ENCODE results near the gene IFNL1. TPM values are rescaled to one million over a fixed set of nuclear protein-coding genes. Genes with fewer than 3 reads are reported as not detected.

Gene IFNL1
- not detected for total RNA-seq

GRCh38 chr19:39296055-39296645 is at the start of gene IFNL1:
Gene IFNL1 (plus strand): TSS chr19:39296407. CDS start chr19:39296422, 15 bp downstream.
- H3K27ac ChIP-seq, result no peak within 1 kb of the TSS
- in situ Hi-C loops (cut with MboI; ENCODE audit: low pct_unique_long_range_greater_than_20kb in 2 of 9, low sequenced_read_pairs in 9 of 9, unreplicated experiment in 9 of 9), result no loop called here
- ATAC-seq (replicated peaks in 6 of 8), result no peak
- WGBS, 10 experiments, result 8 to 100% (median 53%) methylated on average over 1 to 8 of the region's 11 CpGs; no CpG with 5 or more reads in 1 of the 10 experiments
- no peaks in the 10 kb centered on the region for H3K4me1 ChIP-seq (replicated peaks in 1 of 2)
- no peak within 1 kb of the TSS for H3K4me3 ChIP-seq

- in situ Hi-C loops (cut with MboI; ENCODE audit: low pct_unique_long_range_greater_than_20kb in 2 of 9, low sequenced_read_pairs in 9 of 9, unreplicated experiment in 9 of 9), result no loop called here
- 20% methylated on average over 1 of the region's 42 CpGs; no CpG with 5 or more reads in 9 of the 10 experiments for WGBS, 10 experiments
- Histone ChIP-seq H3K27ac (no peak overlapping the region), H3K4me1 (replicated peaks in 1 of 2) (no peaks in the 10 kb centered on the region), H3K4me3 (peak overlapping the region in 2 of 5 donors; percentile 6 to 16)
- peak; percentile 19 to 83 (median 72) for ATAC-seq (replicated peaks in 6 of 8)
Measured at GRCh38 chr19:39246951-39247669, 49.1 kb upstream of the IFNL1 start.

DNA sequence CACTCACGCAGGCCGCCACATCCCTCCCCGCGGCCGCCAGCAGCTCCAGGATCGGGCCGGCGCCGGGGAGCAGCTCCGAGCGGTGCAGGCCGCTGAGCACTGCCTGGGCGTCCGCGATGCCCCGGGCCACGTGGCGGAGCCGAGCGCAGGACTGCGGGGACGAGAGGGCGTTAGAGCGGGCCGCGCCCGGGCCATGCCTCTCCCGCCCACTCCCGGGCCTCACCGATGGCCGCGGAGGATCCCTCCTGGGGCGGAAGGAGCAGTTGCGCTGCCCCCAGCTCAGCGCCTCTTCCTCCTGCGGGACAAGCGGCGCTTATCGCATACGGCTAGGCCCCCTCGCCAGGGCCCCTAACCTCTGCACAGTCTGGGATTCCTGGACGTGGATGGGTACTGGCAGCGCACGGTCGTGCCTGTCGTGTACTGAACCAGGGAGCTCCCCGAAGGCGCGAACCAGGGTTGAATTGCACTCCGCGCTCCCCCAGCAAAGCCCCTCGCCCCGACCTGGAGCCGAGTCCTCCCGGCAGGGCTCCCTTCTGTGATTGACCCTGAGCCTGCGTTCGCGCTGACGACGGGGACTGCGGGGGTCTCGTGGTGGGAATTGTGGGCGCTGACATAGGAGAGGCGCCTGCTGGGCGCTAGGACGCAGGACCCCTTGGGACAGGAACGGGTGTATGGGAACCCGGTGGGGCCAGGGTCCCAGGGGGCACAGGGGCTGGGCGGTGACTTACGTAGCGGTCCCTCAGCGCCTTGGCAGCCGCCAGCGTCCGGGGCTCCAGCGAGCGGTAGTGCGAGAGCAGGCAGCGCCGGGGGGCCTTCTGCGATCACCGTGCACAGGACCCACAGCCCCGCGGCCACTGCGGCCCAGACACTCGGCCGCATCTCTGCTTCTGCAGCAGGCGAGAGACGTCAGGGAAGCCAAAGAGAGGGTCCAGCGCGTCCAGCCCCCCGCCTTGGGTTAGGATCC is 48.2 kb upstream of the IFNL1 start:
- H3K4me3 ChIP-seq, result peak overlapping the region in 1 of 5 donors; percentile 6
- H3K27ac ChIP-seq, result no peak overlapping the region
- peak; percentile 60 to 90 (median 84) for ATAC-seq (replicated peaks in 6 of 8)
- H3K4me1 ChIP-seq (replicated peaks in 1 of 2), result no peaks in the 10 kb centered on the region
- 2 to 30% (median 9%) methylated on average over 4 to 12 of the region's 92 CpGs; no CpG with 5 or more reads in 7 of the 10 experiments for WGBS, 10 experiments
- in situ Hi-C loops (cut with MboI; ENCODE audit: low pct_unique_long_range_greater_than_20kb in 2 of 9, low sequenced_read_pairs in 9 of 9, unreplicated experiment in 9 of 9), result no loop called here

- Histone ChIP-seq H3K27ac (no peak within 1 kb of the TSS), H3K4me1 (replicated peaks in 1 of 2) (no peaks in the 10 kb centered on the region), H3K4me3 (peak within 1 kb of the TSS in 1 of 5 donors; percentile 6)
- WGBS, 10 experiments, result 20 to 53% (median 35%) methylated on average over 3 to 8 of the region's 13 CpGs; no CpG with 5 or more reads in 5 of the 10 experiments
- in situ Hi-C loops (cut with MboI; ENCODE audit: low pct_unique_long_range_greater_than_20kb in 2 of 9, low sequenced_read_pairs in 9 of 9, unreplicated experiment in 9 of 9), result no loop called here
- no peak for ATAC-seq (replicated peaks in 6 of 8)
Measured at GRCh38 chr19:39248806-39249205, 47.4 kb upstream of the IFNL1 start, which contains the start of gene IFNL4. Gene IFNL4 (minus strand): TSS chr19:39248856.

DNA sequence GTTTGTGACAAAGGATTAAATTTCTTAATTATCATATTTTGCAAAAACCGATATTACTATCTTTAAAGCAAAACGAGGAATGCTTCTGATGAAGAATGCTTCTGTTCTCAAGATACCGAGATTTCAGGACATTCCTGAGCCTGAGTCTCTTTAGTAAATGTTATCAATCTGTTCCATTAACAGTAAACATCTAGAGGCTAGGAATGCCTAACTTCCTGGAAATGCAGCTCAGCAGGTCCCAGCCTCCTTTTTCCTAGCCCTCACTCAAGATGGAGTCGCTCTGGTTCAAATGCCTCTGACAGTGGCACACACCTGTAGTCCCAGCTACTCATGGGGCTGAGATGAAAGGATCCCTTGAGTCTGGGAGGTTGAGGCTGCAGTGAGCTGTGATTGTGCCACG is 45.1 kb upstream of the IFNL1 start:
- in situ Hi-C loops (cut with MboI; ENCODE audit: low pct_unique_long_range_greater_than_20kb in 2 of 9, low sequenced_read_pairs in 9 of 9, unreplicated experiment in 9 of 9), result no loop called here
- H3K4me1 ChIP-seq (replicated peaks in 1 of 2), result no peaks in the 10 kb centered on the region
- WGBS, 10 experiments, result 25 to 83% (median 63%) methylated on average over 1 to 4 of the region's 5 CpGs; no CpG with 5 or more reads in 2 of the 10 experiments
- no peak overlapping the region for H3K4me3 ChIP-seq
- no peak for ATAC-seq (replicated peaks in 6 of 8)
- no peak overlapping the region for H3K27ac ChIP-seq

- Histone ChIP-seq H3K4me1 (replicated peaks in 1 of 2) (no peaks in the 10 kb centered on the region), H3K27ac (no peak overlapping the region), H3K4me3 (no peak overlapping the region)
- in situ Hi-C loops (cut with MboI; ENCODE audit: low pct_unique_long_range_greater_than_20kb in 2 of 9, low sequenced_read_pairs in 9 of 9, unreplicated experiment in 9 of 9), result no loop called here
- 17 to 79% (median 42%) methylated on average over 2 to 3 of the region's 3 CpGs for WGBS, 10 experiments
- no peak for ATAC-seq (replicated peaks in 6 of 8)
Measured at GRCh38 chr19:39251846-39252245, 44.4 kb upstream of the IFNL1 start.

DNA sequence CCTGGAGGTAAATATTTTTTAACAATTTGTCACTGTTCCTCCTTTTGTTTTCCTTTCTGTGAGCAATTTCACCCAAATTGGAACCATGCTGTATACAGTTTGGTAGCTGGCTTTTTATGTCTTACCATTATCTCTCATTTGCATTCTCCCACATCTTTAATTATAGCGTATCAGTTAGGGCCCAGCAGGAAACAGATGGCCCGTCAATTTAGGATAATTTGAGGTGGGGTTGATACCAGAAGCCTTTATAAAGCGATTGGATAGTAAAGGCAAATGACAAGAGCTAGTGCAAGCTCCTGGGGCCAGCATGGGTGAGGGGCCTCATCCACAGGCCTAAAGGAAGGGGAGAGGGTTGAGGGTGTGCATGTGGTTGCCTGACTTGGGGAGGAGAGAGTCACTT is 43.7 kb upstream of the IFNL1 start:
- no peak overlapping the region for H3K4me3 ChIP-seq
- WGBS, 10 experiments, result 5 to 67% (median 46%) methylated on average over 1 to 3 of the region's 3 CpGs; no CpG with 5 or more reads in 2 of the 10 experiments
- H3K27ac ChIP-seq, result no peak overlapping the region
- in situ Hi-C loops (cut with MboI; ENCODE audit: low pct_unique_long_range_greater_than_20kb in 2 of 9, low sequenced_read_pairs in 9 of 9, unreplicated experiment in 9 of 9), result no loop called here
- H3K4me1 ChIP-seq (replicated peaks in 1 of 2), result no peaks in the 10 kb centered on the region
- ATAC-seq (replicated peaks in 6 of 8), result no peak

GRCh38 chr19:39253374-39254149 is 42.6 kb upstream of the IFNL1 start:
- ATAC-seq (replicated peaks in 6 of 8), result no peak
- peaks cover 6% of the 10 kb centered on the region in 2 donors for H3K4me1 ChIP-seq (replicated peaks in 1 of 2)
- H3K27ac ChIP-seq, result no peak overlapping the region
- 32 to 84% (median 59%) methylated on average over 3 to 6 of the region's 8 CpGs; no CpG with 5 or more reads in 1 of the 10 experiments for WGBS, 10 experiments
- H3K4me3 ChIP-seq, result no peak overlapping the region
- in situ Hi-C loops (cut with MboI; ENCODE audit: low pct_unique_long_range_greater_than_20kb in 2 of 9, low sequenced_read_pairs in 9 of 9, unreplicated experiment in 9 of 9), result no loop called here

GRCh38 chr19:39254531-39255345 is 41.5 kb upstream of the IFNL1 start:
- Histone ChIP-seq H3K4me3 (no peak overlapping the region), H3K4me1 (replicated peaks in 1 of 2) (peaks cover 6% of the 10 kb centered on the region in 2 donors), H3K27ac (no peak overlapping the region)
- ATAC-seq (replicated peaks in 6 of 8), result no peak
- WGBS, 10 experiments, result 40 to 100% (median 69%) methylated on average over 1 to 14 of the region's 29 CpGs; no CpG with 5 or more reads in 1 of the 10 experiments
- in situ Hi-C loops (cut with MboI; ENCODE audit: low pct_unique_long_range_greater_than_20kb in 2 of 9, low sequenced_read_pairs in 9 of 9, unreplicated experiment in 9 of 9), result no loop called here

DNA sequence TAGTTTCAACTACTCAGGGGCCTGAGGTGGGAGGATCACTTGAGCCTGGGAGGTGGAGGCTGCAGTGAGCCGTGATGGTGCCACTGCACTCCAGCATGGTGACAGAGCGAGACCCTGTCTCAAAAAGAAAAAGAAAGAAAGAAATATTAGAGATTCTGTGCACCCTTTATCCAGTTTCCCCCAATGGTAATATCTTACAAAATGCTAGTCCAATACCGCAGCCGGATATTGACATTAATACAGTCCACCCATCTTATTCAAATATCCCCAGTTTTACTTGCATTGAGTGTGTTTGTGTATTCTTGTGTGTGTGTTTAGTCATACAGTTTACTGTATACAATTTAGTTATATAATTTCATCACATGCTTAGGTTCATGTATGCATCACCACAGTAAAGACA is 39.0 kb upstream of the IFNL1 start:
- Histone ChIP-seq H3K27ac (no peak overlapping the region), H3K4me1 (replicated peaks in 1 of 2) (peaks cover 6% of the 10 kb centered on the region in 2 donors), H3K4me3 (no peak overlapping the region)
- in situ Hi-C loops (cut with MboI; ENCODE audit: low pct_unique_long_range_greater_than_20kb in 2 of 9, low sequenced_read_pairs in 9 of 9, unreplicated experiment in 9 of 9), result no loop called here
- 90 to 100% (median 100%) methylated on average over 1 to 2 of the region's 4 CpGs; no CpG with 5 or more reads in 5 of the 10 experiments for WGBS, 10 experiments
- ATAC-seq (replicated peaks in 6 of 8), result no peak

- WGBS, 10 experiments, result 28 to 100% (median 67%) methylated on average over 1 to 3 of the region's 3 CpGs; no CpG with 5 or more reads in 2 of the 10 experiments
- in situ Hi-C loops (cut with MboI; ENCODE audit: low pct_unique_long_range_greater_than_20kb in 2 of 9, low sequenced_read_pairs in 9 of 9, unreplicated experiment in 9 of 9), result no loop called here
- no peak overlapping the region for H3K4me3 ChIP-seq
- ATAC-seq (replicated peaks in 6 of 8), result no peak
- H3K27ac ChIP-seq, result no peak overlapping the region
- peaks cover 6 to 13% of the 10 kb centered on the region in 2 donors for H3K4me1 ChIP-seq (replicated peaks in 1 of 2)
Measured at GRCh38 chr19:39261704-39262103, 34.5 kb upstream of the IFNL1 start.

Data from motor neuron (in vitro differentiated cells).